ENCODE measurements around the gene STAT1.
"Not testable (repeated sequence)": the region's sequence is repeated elsewhere in the genome, so short reads cannot be mapped to it uniquely, and the experiment has no call there.

The STAT1 gene

GRCh38 chr2:190970873-190971506 is 43.0 kb downstream of the STAT1 start:
- Histone ChIP-seq H3K4me1 (ENCODE audit: control insufficient read depth, insufficient read depth, low read length) (no peaks in the 10 kb centered on the region), H3K27ac (ENCODE audit: low read length) (no peak overlapping the region), H3K27me3 (ENCODE audit: control insufficient read depth in 1 of 2, insufficient read depth in 2 of 2, low read length in 2 of 2) (no peaks in the 10 kb centered on the region), H3K36me3 (ENCODE audit: control insufficient read depth in 2 of 2, insufficient read depth in 2 of 2, low read length in 2 of 2) (peaks cover 43 to 59% of the 10 kb centered on the region in 2 donors), H3K4me3 (ENCODE audit: low read length in 2 of 2) (no peak overlapping the region), H3K9ac (ENCODE audit: low read length in 2 of 2) (no peak overlapping the region), H3K9me3 (ENCODE audit: control insufficient read depth in 2 of 2, low read length in 2 of 2) (no peaks in the 10 kb centered on the region)

GRCh38 chr2:190970160-190970559 is 43.8 kb downstream of the STAT1 start:
- Histone ChIP-seq H3K27me3 (ENCODE audit: control insufficient read depth in 1 of 2, insufficient read depth in 2 of 2, low read length in 2 of 2) (no peaks in the 10 kb centered on the region), H3K9me3 (ENCODE audit: control insufficient read depth in 2 of 2, low read length in 2 of 2) (no peaks in the 10 kb centered on the region), H3K9ac (ENCODE audit: low read length in 2 of 2) (no peak overlapping the region), H3K4me3 (ENCODE audit: low read length in 2 of 2) (no peak overlapping the region), H3K4me1 (ENCODE audit: control insufficient read depth, insufficient read depth, low read length) (no peaks in the 10 kb centered on the region), H3K36me3 (ENCODE audit: control insufficient read depth in 2 of 2, insufficient read depth in 2 of 2, low read length in 2 of 2) (peaks cover 35 to 53% of the 10 kb centered on the region in 2 donors), H3K27ac (ENCODE audit: low read length) (no peak overlapping the region)

GRCh38 chr2:190968522-190968921 is 45.4 kb downstream of the STAT1 start:
- Histone ChIP-seq H3K9ac (ENCODE audit: low read length in 2 of 2) (no peak overlapping the region), H3K4me1 (ENCODE audit: control insufficient read depth, insufficient read depth, low read length) (no peaks in the 10 kb centered on the region), H3K9me3 (ENCODE audit: control insufficient read depth in 2 of 2, low read length in 2 of 2) (no peaks in the 10 kb centered on the region), H3K4me3 (ENCODE audit: low read length in 2 of 2) (no peak overlapping the region), H3K36me3 (ENCODE audit: control insufficient read depth in 2 of 2, insufficient read depth in 2 of 2, low read length in 2 of 2) (peaks cover 26 to 39% of the 10 kb centered on the region in 2 donors), H3K27me3 (ENCODE audit: control insufficient read depth in 1 of 2, insufficient read depth in 2 of 2, low read length in 2 of 2) (no peaks in the 10 kb centered on the region), H3K27ac (ENCODE audit: low read length) (no peak overlapping the region)

GRCh38 chr2:190965580-190966222 is 48.3 kb downstream of the STAT1 start:
- Histone ChIP-seq H3K27me3 (ENCODE audit: control insufficient read depth in 1 of 2, insufficient read depth in 2 of 2, low read length in 2 of 2) (no peaks in the 10 kb centered on the region), H3K9ac (ENCODE audit: low read length in 2 of 2) (no peak overlapping the region), H3K36me3 (ENCODE audit: control insufficient read depth in 2 of 2, insufficient read depth in 2 of 2, low read length in 2 of 2) (peaks cover 10 to 26% of the 10 kb centered on the region in 2 donors), H3K9me3 (ENCODE audit: control insufficient read depth in 2 of 2, low read length in 2 of 2) (no peaks in the 10 kb centered on the region), H3K27ac (ENCODE audit: low read length) (no peak overlapping the region), H3K4me1 (ENCODE audit: control insufficient read depth, insufficient read depth, low read length) (no peaks in the 10 kb centered on the region), H3K4me3 (ENCODE audit: low read length in 2 of 2) (no peak overlapping the region)

GRCh38 chr2:190964170-190964795 is 49.7 kb downstream of the STAT1 start:
- peaks cover 6 to 19% of the 10 kb centered on the region in 2 donors for H3K36me3 ChIP-seq (ENCODE audit: control insufficient read depth in 2 of 2, insufficient read depth in 2 of 2, low read length in 2 of 2)
- H3K4me1 ChIP-seq (ENCODE audit: control insufficient read depth, insufficient read depth, low read length), result no peaks in the 10 kb centered on the region
- no peak overlapping the region for H3K9ac ChIP-seq (ENCODE audit: low read length in 2 of 2)
- no peak overlapping the region for H3K27ac ChIP-seq (ENCODE audit: low read length)
- no peak overlapping the region for H3K4me3 ChIP-seq (ENCODE audit: low read length in 2 of 2)
- no peaks in the 10 kb centered on the region for H3K27me3 ChIP-seq (ENCODE audit: control insufficient read depth in 1 of 2, insufficient read depth in 2 of 2, low read length in 2 of 2)
- H3K9me3 ChIP-seq (ENCODE audit: control insufficient read depth in 2 of 2, low read length in 2 of 2), result no peaks in the 10 kb centered on the region

- H3K4me1 ChIP-seq (ENCODE audit: control insufficient read depth, insufficient read depth, low read length), result no peaks in the 10 kb centered on the region
- peaks cover 6 to 16% of the 10 kb centered on the region in 2 donors for H3K36me3 ChIP-seq (ENCODE audit: control insufficient read depth in 2 of 2, insufficient read depth in 2 of 2, low read length in 2 of 2)
Observed at GRCh38 chr2:190963088-190963487, 50.9 kb downstream of the STAT1 start.

GRCh38 chr2:190961918-190962487 is 52.0 kb downstream of the STAT1 start:
- no peaks in the 10 kb centered on the region for H3K9me3 ChIP-seq (ENCODE audit: control insufficient read depth in 2 of 2, low read length in 2 of 2)
- peaks cover 6 to 10% of the 10 kb centered on the region in 2 donors for H3K36me3 ChIP-seq (ENCODE audit: control insufficient read depth in 2 of 2, insufficient read depth in 2 of 2, low read length in 2 of 2)
- H3K27me3 ChIP-seq (ENCODE audit: control insufficient read depth in 1 of 2, insufficient read depth in 2 of 2, low read length in 2 of 2), result no peaks in the 10 kb centered on the region
- H3K4me1 ChIP-seq (ENCODE audit: control insufficient read depth, insufficient read depth, low read length), result no peaks in the 10 kb centered on the region
- no peak overlapping the region for H3K27ac ChIP-seq (ENCODE audit: low read length)
- H3K4me3 ChIP-seq (ENCODE audit: low read length in 2 of 2), result no peak overlapping the region
- H3K9ac ChIP-seq (ENCODE audit: low read length in 2 of 2), result no peak overlapping the region

More at GRCh38 chr2:190963088-190963487, 50.9 kb downstream of the STAT1 start:
- Histone ChIP-seq H3K9me3 (ENCODE audit: control insufficient read depth in 2 of 2, low read length in 2 of 2) (no peaks in the 10 kb centered on the region), H3K4me3 (ENCODE audit: low read length in 2 of 2) (no peak overlapping the region), H3K9ac (ENCODE audit: low read length in 2 of 2) (no peak overlapping the region), H3K27me3 (ENCODE audit: control insufficient read depth in 1 of 2, insufficient read depth in 2 of 2, low read length in 2 of 2) (no peaks in the 10 kb centered on the region), H3K27ac (ENCODE audit: low read length) (no peak overlapping the region)

GRCh38 chr2:190961117-190961516 is 52.9 kb downstream of the STAT1 start:
- H3K9ac ChIP-seq (ENCODE audit: low read length in 2 of 2); H3K27ac ChIP-seq (ENCODE audit: low read length); H3K4me1 ChIP-seq (ENCODE audit: control insufficient read depth, insufficient read depth, low read length); H3K4me3 ChIP-seq (ENCODE audit: low read length in 2 of 2); H3K9me3 ChIP-seq (ENCODE audit: control insufficient read depth in 2 of 2, low read length in 2 of 2); H3K36me3 ChIP-seq (ENCODE audit: control insufficient read depth in 2 of 2, insufficient read depth in 2 of 2, low read length in 2 of 2); H3K27me3 ChIP-seq (ENCODE audit: control insufficient read depth in 1 of 2, insufficient read depth in 2 of 2, low read length in 2 of 2): not testable (repeated sequence)

GRCh38 chr2:190959911-190960788 is 53.8 kb downstream of the STAT1 start:
- Histone ChIP-seq H3K9ac (ENCODE audit: low read length in 2 of 2) (no peak overlapping the region), H3K36me3 (ENCODE audit: control insufficient read depth in 2 of 2, insufficient read depth in 2 of 2, low read length in 2 of 2) (peaks cover 6 to 10% of the 10 kb centered on the region in 2 donors), H3K9me3 (ENCODE audit: control insufficient read depth in 2 of 2, low read length in 2 of 2) (no peaks in the 10 kb centered on the region), H3K4me3 (ENCODE audit: low read length in 2 of 2) (no peak overlapping the region), H3K27ac (ENCODE audit: low read length) (no peak overlapping the region), H3K4me1 (ENCODE audit: control insufficient read depth, insufficient read depth, low read length) (no peaks in the 10 kb centered on the region), H3K27me3 (ENCODE audit: control insufficient read depth in 1 of 2, insufficient read depth in 2 of 2, low read length in 2 of 2) (no peaks in the 10 kb centered on the region)

- Histone ChIP-seq H3K27ac (ENCODE audit: low read length) (no peak overlapping the region), H3K4me3 (ENCODE audit: low read length in 2 of 2) (no peak overlapping the region), H3K36me3 (ENCODE audit: control insufficient read depth in 2 of 2, insufficient read depth in 2 of 2, low read length in 2 of 2) (no peaks in the 10 kb centered on the region), H3K4me1 (ENCODE audit: control insufficient read depth, insufficient read depth, low read length) (peaks cover 5% of the 10 kb centered on the region), H3K9ac (ENCODE audit: low read length in 2 of 2) (no peak overlapping the region), H3K27me3 (ENCODE audit: control insufficient read depth in 1 of 2, insufficient read depth in 2 of 2, low read length in 2 of 2) (no peaks in the 10 kb centered on the region), H3K9me3 (ENCODE audit: control insufficient read depth in 2 of 2, low read length in 2 of 2) (no peaks in the 10 kb centered on the region)
Observed at GRCh38 chr2:190953257-190953656, 60.7 kb downstream of the STAT1 start.

Data from stomach smooth muscle (tissue), 2 donors.